RPMI8226 (cell line): Measurements from ENCODE around the gene GID8.

Source experiments
- DNase-seq: peaks from one replicate; pipeline ENCODE4 v3.0.0-alpha.2; 2015

GID8 gene

DNA sequence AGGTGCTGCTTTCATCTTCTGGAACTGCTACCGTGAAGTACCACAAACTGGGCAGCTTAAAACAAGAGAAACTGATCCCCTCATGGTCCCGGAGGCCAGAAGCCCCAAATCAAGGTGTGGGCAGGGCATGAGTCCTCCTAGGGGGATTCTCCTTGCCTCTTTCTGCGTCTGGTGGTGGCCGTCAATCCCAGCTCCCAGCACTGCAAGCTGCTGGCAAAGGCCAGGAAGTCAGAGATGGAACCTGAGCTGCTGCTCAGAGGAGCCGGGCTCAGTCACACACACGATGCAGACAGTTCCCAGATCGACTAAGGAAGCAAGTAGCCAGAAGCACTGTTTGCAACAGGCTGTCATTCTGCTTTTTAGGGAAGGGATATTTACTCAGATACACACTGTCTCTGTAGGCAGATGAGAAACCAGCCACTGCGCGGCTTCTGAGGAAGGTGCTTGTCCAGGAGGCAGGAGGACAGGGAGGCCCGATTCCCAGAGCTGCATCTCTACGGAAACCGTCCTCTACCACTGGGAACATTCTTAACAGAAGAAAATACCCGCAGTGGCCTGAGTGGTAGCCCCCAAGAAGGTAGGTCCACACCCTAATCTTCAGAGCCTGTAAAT, 53.4 kb downstream of the GID8 start:
- DNase-seq = no peak

DNA sequence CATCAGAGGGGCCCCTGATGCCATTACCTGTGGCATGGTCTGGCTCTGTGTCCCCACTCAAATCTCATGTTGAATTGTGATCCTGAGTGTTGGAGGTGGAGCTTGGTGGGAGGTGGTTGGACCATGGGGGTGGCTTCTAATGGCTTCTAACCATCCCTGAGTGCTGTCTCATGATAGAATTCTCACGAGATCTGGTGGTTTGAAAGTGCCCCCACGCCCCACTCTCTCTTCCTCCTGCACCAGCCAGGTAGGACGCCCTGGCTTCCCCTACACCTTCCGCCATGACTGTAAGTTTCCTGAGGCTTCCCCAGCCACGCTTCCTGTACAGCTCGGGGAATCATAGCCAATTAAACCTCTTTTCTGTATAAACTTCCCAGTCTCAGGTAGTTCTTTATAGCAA, 53.9 kb downstream of the GID8 start:
- DNase-seq = no peak

DNA sequence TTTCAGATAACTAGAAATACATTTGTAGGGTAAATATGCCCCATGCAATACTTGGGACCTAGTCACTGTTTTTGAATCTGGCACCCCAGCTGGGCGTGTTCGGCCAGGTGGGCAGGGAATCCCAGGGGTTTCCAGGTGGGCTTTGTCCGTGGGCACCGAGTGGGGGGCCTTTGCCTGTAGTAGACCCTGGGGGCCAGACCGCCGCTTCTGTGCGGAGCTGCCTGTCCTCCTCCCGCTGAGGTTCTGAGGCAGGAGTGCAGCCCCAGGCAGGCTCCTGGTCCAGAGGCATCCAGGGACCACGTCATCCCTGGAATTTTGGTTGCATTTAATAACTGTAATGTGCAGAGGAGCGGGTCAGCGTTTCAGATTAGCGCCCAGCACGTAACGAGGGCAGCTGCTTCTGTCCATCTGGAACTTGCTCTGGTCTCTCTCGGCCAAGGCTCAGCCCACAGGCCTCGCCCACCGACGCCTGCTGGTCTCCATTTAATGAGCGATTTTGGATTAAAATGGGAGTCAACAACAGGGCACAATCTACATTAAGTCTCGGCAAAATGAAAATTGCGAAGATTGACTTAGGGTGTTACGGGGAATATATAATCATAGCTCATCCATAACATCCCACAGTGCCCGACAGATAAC, 56.0 kb downstream of the GID8 start:
- DNase-seq = no peak

DNA sequence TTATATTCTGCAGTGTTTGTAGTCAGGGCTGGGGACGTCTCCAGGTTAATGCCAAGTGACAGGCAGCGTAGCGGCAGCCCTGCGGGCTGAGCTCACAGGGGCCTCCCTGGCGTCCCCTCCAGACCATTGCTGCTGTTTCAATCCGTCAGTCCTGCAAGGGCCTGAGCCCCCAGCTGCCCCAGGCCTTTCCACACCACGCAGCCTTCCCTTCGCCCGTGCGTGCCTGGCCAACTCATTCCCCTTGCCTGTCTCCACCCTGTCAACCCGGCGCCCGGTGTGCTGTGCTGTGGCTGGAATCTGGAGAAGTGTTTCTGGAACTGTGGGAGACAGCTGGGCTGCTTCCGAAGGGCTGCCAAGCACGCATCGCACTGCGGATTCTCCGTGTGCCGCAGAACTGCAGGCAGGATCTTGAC, 56.9 kb downstream of the GID8 start:
- DNase-seq = no peak

DNA sequence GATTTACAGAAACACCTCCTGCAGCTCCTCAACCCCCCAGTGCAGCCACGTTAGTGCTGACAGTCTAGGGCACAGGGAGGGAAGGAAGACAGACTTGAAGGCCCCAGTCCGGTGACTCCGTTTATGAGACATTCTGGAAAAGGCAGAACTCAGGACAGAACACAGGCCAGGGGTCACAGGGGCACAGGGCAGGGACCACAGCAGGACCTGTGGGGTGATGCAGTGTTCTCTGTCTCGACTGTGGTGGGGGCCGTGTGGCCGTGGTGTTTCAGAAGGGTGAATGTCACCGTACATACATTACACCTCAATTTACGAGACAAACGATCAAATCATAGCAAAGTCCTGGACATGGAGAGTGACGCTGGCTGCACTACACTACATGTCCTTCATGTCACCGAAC, 57.5 kb downstream of the GID8 start:
- DNase-seq = no peak

DNA sequence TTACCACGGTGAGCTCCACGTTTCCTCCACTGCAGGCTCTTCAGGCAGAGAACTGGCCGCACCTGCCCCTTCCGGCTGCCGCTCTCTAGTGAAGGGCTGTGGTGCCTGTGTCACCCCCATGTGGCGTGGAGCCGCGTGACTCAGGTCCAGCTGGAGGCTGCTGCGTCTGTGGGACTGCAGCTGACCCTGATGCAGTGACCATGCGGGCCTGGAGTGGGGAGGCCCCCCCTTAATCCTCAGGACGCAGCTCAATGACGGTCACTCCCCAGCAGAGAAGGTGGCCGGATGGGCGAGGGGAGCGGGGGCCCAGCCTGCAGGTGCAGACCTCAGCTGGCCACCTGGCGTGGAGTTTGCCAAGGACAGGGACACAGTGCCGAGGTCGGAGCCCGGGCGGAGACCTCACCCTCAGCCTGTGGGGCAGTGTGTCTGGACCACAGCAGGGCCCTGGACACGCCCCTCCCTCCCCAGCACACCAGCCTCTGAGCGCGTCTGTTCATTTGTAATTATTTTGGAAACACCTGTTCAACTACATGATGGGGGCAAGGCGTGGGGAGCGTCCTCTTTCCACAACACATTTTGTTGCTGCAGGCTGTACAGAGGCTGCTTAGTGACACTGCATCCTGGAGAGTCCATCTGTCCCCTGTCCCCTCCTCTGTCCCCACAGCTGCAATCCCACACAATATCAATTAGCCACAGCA, 58.1 kb downstream of the GID8 start:
- DNase-seq = no peak

DNA sequence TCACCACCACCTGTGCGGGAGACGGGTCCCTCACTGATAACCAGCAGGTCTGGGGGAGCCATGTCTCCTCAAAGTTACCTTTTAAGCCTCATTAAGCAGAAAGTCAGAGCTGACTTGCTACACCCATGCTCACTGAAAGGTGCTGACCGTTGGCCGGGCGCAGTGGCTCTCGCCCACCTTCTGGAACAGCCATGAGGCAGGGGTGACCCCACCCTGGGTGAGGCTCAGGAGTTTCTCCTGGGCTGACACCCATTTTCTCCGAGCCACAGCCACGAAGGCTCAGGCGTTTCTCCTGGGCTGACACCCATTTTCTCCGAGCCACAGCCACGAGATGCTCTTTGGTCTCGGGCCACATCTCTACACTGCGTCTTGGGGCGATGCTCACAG, 58.6 kb downstream of the GID8 start:
- DNase-seq = no peak

DNA sequence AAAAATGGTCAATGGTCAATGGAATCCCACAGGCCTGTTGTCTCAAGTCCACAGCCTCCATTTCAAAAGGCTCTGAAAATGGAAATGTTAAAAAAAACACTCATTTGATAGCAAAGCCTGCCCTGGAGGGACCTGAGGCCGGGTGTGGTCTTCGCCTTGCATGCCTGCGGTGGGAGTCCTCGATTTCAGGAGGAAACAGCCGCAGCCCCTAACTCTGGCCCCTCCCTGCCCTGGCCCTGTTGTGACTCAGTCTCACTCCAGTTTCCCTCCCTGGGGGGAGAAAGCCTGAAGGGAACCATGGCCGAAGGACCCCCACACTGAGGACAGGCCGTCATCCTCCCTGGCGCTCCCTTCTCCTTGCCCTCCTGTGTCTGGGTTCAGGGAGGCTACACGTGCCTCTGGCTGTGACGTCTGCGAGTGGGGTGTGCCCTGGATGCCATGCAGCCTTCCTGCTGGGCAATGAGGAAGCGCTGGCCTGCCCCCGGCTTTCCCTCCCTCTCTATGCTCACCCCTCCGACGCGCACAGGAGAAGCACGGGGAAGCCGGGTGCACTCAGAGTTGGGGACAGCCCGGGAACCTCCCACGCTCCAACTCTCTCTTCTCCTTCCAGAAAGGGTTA, 59.6 kb downstream of the GID8 start:
- DNase-seq = no peak
